GM12878 (cell line): ENCODE results near the gene CRYBB1. TPM values are rescaled to one million over a fixed set of nuclear protein-coding genes. Genes with fewer than 3 reads are reported as not detected.

Experiments used
- ATF2 ChIP-seq: IDR thresholded peaks from 2 replicates; pipeline ENCODE4 v1.6.1; 2012; ENCODE audit warnings: low read length, inconsistent platforms
- BMI1 ChIP-seq: fragments of 450-650 bp; IDR thresholded peaks from 2 replicates; pipeline ENCODE4 v1.6.1; 2016; ENCODE audit warnings: mild to moderate bottlenecking, moderate library complexity, borderline replicate concordance
- CBFB ChIP-seq: IDR thresholded peaks from 2 replicates; pipeline ENCODE4 v1.6.1; 2016; ENCODE audit warnings: antibody characterized with exemption, low read depth
- CHD4 ChIP-seq: fragments of 200-600 bp; sonication (generic); IDR thresholded peaks from 2 replicates; pipeline ENCODE4 v1.6.1; 2016; ENCODE audit warnings: mild to moderate bottlenecking
- CREB1 ChIP-seq: IDR thresholded peaks from 2 replicates; pipeline ENCODE4 v1.6.1; 2012; ENCODE audit warnings: low read depth, mild to moderate bottlenecking, inconsistent platforms
- DPF2 ChIP-seq: fragments of 450-650 bp; IDR thresholded peaks from 2 replicates; pipeline ENCODE4 v1.6.1; 2017; ENCODE audit warnings: mild to moderate bottlenecking
- EED ChIP-seq: sonication (generic); IDR thresholded peaks from 2 replicates; pipeline ENCODE4 v1.6.1; 2016; ENCODE audit warnings: antibody characterized with exemption, low read depth
- ESRRA ChIP-seq: IDR thresholded peaks from 2 replicates; pipeline ENCODE4 v1.6.1; 2012; ENCODE audit warnings: mild to moderate bottlenecking, low read length, improper control_type of control experiment
- EZH2 ChIP-seq: IDR thresholded peaks from 2 replicates; pipeline ENCODE4 v1.6.1; 2012; ENCODE audit warnings: low read depth, mild to moderate bottlenecking, control low read depth, inconsistent platforms, low read length, borderline replicate concordance; ENCODE audit not compliant: control insufficient read depth
- FOXK2 ChIP-seq: fragments of 450-650 bp; IDR thresholded peaks from 2 replicates; pipeline ENCODE4 v1.6.1; 2017; ENCODE audit warnings: mild to moderate bottlenecking, moderate library complexity
- HDAC2 ChIP-seq: fragments of 200-600 bp; sonication (generic); IDR thresholded peaks from 2 replicates; pipeline ENCODE4 v1.6.1; 2017
- IRF5 ChIP-seq: fragments of 450-650 bp; IDR thresholded peaks from 2 replicates; pipeline ENCODE4 v1.6.1; 2017; ENCODE audit warnings: borderline replicate concordance
- MEF2B ChIP-seq: fragments of 450-650 bp; IDR thresholded peaks from 2 replicates; pipeline ENCODE4 v1.6.1; 2018; ENCODE audit warnings: mild to moderate bottlenecking, moderate library complexity; ENCODE audit not compliant: partially characterized antibody, poor library complexity, severe bottlenecking
- MTA2 ChIP-seq: fragments of 450-650 bp; IDR thresholded peaks from 2 replicates; pipeline ENCODE4 v1.6.1; 2016; ENCODE audit warnings: low read depth, mild to moderate bottlenecking, moderate library complexity
- MYB ChIP-seq: fragments of 150-350 bp; IDR thresholded peaks from 2 replicates; pipeline ENCODE4 v1.6.1; 2014; ENCODE audit warnings: mild to moderate bottlenecking, low read depth, low read length, borderline replicate concordance
- MYC ChIP-seq: IDR thresholded peaks from 2 replicates; pipeline ENCODE4 v1.6.1; 2011; ENCODE audit warnings: mild to moderate bottlenecking, low read length, moderate library complexity, inconsistent platforms; ENCODE audit not compliant: insufficient read depth, insufficient replicate concordance, insufficient read length, severe bottlenecking
- NFIC ChIP-seq: IDR thresholded peaks from 2 replicates; pipeline ENCODE4 v1.6.1; 2012; ENCODE audit warnings: low read depth, mild to moderate bottlenecking, inconsistent platforms, low read length, moderate library complexity
- PAX5 ChIP-seq: IDR thresholded peaks from 2 replicates; pipeline ENCODE4 v1.6.1; 2011; ENCODE audit warnings: low read depth, low read length, borderline replicate concordance
- SIX5 ChIP-seq: IDR thresholded peaks from 2 replicates; pipeline ENCODE4 v1.6.1; 2011; ENCODE audit warnings: mild to moderate bottlenecking, low read depth, low read length, moderate library complexity; ENCODE audit not compliant: severe bottlenecking
- SMARCA5 ChIP-seq: fragments of 450-650 bp; IDR thresholded peaks from 2 replicates; pipeline ENCODE4 v1.6.1; 2017; ENCODE audit warnings: mild to moderate bottlenecking
- TAF1 ChIP-seq: IDR thresholded peaks from 2 replicates; pipeline ENCODE4 v1.6.1; 2011; ENCODE audit warnings: mild to moderate bottlenecking, low read depth, low read length, borderline replicate concordance
- ZBTB11 ChIP-seq: fragments of 450-650 bp; formaldehyde crosslinking; IDR thresholded peaks from 2 replicates; pipeline ENCODE4 v1.5.0; 2022; ENCODE audit warnings: mild to moderate bottlenecking, missing genetic modification characterization
- ZNF217 ChIP-seq: fragments of 450-650 bp; IDR thresholded peaks from 2 replicates; pipeline ENCODE4 v1.6.1; 2017; ENCODE audit warnings: antibody characterized with exemption, mild to moderate bottlenecking
- ZNF274 ChIP-seq: IDR thresholded peaks from one replicate; pipeline ENCODE4 v1.8.0; 2011; ENCODE audit not compliant: insufficient read length, insufficient read depth
- polyA plus RNA-seq, 11 experiments: library from polyadenylated mRNA; depleted of rRNA in 4 of 11; unstranded in 6 of 11; stranded (reverse) in 5 of 11; fragments of >200 nt; fragmentation: Nextera tagmentation in 4 of 11; fragmentation: Illumina TruSeq in 1 of 11; extraction: Ambion mirVana in 4 of 11; extraction: Trizol in 1 of 11; gene quantifications; 1 replicate in 1 of 11; 2 replicates in 10 of 11; pipeline versions ENCODE4 v1.2.1 to v1.2.3, GENCODE V29; 2011 to 2016; ENCODE audit warnings: inconsistent platforms in 2 of 11, missing spikeins in 2 of 11, low read depth in 1 of 11
- total RNA-seq, 4 experiments: library from RNA; depleted of rRNA in 3 of 4; stranded (reverse); fragments of >200 nt in 3 of 4; fragmentation: Illumina TruSeq in 1 of 4; extraction: Trizol in 1 of 4; gene quantifications; 2 replicates each; pipeline versions ENCODE4 v1.2.1 to v1.2.3, GENCODE V29; 2013 to 2021

CRYBB1 gene
- total and polyA plus RNA-seq, 10 of the 15 experiments (the other 5 are each of a cell fraction or from before 2014, with no cell fraction given): 0.09 to 0.64 (median 0.23) TPM; not detected in 5

- peak; percentile 97 for TF ChIP-seq ATF2
- TF ChIP-seq NFIC: peak; percentile 98
- TF ChIP-seq MYC: no peak
- TF ChIP-seq FOXK2: no peak
- TF ChIP-seq EZH2: 0 out of 2 replicates have a peak, but pooled peaks have one; percentile 75
- TF ChIP-seq TAF1: 0 out of 2 replicates have a peak, but pooled peaks have one; percentile 52
- no peak for TF ChIP-seq MYB
- no peak for TF ChIP-seq ZNF274
- TF ChIP-seq MTA2: peak; percentile 96
- no peak; the same call in 1 of the 2 replicates for TF ChIP-seq CHD4
- TF ChIP-seq CREB1: peak; percentile 87
- peak; percentile 84; the same call in 1 of the 2 replicates for TF ChIP-seq BMI1
- no peak for TF ChIP-seq ESRRA
- TF ChIP-seq PAX5: peak; percentile 98
- peak; percentile 99 for TF ChIP-seq DPF2
- peak; percentile 100 for TF ChIP-seq CBFB
- TF ChIP-seq MEF2B: peak; percentile 99
- 0 out of 2 replicates have a peak, but pooled peaks have one; percentile 67 for TF ChIP-seq HDAC2
- peak; percentile 90 for TF ChIP-seq ZNF217
- TF ChIP-seq ZBTB11: no peak
- no peak for TF ChIP-seq SIX5
- peak; percentile 71 for TF ChIP-seq SMARCA5
- peak; percentile 100 for TF ChIP-seq EED
- no peak for TF ChIP-seq IRF5
These were observed 7.5 kb downstream of the CRYBB1 start (continued) for GRCh38 chr22:26610072-26610958.
